ENCODE data around the gene NUDT4B.
"Not testable (repeated sequence)": the region's sequence is repeated elsewhere in the genome, so short reads cannot be mapped to it uniquely, and the experiment has no call there.

Gene NUDT4B

DNA sequence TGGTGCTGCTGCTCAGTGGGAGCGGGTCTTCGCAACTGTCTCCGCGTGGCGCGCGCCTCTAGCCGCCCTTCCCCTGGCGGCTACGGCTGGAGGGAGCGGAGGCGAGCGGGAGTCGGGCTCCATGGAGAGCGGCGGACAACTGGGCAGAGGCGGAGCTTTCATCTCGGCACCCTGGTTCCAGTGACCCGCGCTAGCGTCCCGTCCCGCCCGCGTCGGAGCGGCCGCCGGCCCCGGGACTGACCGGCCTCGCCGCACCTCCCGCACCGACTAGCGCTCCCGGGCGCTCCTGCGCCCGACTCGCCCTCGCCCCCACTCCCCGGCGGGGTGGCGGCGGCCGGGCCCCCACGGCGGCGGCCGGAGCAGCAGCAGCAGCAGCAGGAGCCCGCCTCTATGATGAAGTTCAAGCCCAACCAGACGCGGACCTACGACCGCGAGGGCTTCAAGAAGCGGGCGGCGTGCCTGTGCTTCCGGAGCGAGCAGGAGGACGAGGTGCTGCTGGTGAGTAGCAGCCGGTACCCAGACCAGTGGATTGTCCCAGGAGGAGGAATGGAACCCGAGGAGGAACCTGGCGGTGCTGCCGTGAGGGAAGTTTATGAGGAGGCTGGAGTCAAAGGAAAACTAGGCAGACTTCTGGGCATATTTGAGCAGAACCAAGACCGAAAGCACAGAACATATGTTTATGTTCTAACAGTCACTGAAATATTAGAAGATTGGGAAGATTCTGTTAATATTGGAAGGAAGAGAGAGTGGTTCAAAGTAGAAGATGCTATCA lies at the start of gene NUDT4B:
TSS of gene NUDT4B (plus strand) at position 212 of the 772 bp plus-strand sequence. CDS start at position 391, 179 bp downstream.
- DNase-seq (ENCODE audit: low read depth): not testable (repeated sequence)

DNA sequence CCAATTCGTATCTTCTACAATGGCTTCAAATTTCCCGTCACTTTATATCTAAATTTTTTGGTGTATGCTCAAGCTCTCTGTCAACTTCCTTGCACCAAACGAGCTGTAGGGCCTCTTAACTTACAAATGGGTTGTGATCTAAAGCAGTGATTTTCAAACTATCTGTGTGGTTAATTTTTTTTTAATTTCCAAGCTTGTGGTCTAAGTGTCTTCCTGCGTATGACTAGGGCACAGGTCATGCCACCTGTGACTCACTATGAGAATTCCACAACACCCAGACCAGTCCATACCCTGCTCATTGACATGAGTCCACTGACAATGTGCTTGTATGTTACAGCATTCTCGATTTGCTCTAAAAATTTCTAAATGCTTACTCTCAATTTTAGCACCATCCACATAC lies 49.2 kb upstream of the NUDT4B start:
- DNase-seq (ENCODE audit: low read depth): not testable (repeated sequence)

GRCh38 chr1:148702242-148702641 lies 46.3 kb upstream of the NUDT4B start:
- not testable (repeated sequence) for DNase-seq (ENCODE audit: low read depth)

DNA sequence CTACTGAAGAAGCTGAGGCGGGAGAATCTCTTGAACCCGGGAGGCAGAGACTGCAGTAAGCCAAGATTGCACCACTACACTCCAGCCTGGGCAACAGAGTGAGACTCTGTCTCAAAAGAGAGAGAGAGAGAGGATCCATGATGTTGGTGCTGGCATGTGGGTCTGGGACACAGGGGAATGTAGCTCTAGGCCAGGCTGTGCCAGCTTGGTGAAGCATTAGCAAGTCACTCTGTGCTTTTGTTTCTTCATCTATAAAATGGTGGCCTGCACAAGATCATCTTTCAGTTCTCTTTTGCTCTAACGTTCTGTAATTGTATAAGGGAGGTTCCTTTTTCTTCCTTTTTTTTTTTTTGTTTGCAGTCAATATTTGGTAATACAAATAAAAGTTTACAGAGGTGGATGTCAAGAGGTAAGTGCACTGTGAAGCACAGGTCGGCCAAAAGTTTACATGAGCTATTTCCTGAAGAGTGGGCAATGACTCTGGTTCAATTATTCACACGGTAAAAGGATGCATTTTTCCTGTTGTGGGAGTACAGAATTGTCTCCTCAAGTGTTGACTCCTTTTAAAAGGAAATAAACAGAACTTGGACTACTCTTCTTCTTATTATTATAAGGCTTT lies 44.5 kb upstream of the NUDT4B start:
- not testable (repeated sequence) for DNase-seq (ENCODE audit: low read depth)

DNA sequence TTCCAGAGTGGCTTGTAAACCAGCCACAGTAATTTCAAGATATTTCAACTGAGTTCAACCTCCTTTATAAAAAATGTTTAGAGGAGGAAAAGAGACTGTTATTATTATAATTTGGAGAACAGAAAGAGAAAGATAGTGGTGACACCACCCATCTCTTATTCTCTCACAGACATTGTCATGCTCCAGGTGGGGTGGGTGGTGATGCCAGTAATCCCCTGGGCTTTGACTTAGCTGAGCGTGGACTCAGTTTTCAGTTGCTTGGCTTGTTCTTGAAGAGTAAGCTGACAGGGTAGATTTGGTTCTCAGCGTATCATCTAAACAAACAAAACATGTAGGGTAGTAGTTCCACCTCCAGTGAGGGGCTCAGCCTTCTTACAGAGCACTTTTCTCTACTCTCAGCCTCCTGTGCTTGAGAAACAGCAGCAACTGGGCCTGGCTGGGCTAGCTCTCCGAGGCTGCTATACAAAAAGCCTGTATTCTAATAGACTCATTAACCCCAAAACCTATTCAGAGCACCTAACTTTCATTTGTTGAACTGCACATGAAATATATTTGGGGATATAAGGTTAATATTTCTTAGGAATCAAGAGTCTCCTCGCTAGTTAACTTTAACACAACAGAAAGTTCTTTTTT lies 43.1 kb upstream of the NUDT4B start:
- not testable (repeated sequence) for DNase-seq (ENCODE audit: low read depth)

DNA sequence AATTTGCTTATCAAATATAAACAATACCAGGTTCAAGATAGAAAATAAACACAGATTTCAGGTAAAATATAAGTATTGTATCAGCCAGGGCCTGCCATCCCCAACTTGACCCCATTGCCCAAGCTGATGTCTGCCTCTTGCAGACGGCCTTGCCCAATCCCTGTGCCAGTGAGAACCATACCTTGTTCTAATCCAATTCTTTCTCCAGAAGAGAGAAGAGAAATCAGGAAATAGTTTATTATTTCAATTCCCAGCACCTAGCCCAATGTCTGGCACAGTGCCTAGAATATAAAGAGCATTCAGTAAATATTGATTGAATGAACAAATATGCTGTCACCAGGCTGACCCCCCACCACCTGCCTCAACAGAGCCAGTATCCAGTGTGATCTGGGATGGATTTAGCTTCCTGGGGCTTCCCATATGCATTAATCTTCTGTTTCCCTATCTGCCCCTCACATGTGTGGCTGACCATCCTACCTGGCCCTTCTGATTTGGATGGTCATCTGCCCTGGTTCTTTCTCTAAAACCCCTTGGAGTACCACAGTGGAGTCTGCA lies 39.7 kb upstream of the NUDT4B start:
- DNase-seq (ENCODE audit: low read depth): not testable (repeated sequence)

- not testable (repeated sequence) for DNase-seq (ENCODE audit: low read depth)
Measured at GRCh38 chr1:148710772-148711523, 37.6 kb upstream of the NUDT4B start.

DNA sequence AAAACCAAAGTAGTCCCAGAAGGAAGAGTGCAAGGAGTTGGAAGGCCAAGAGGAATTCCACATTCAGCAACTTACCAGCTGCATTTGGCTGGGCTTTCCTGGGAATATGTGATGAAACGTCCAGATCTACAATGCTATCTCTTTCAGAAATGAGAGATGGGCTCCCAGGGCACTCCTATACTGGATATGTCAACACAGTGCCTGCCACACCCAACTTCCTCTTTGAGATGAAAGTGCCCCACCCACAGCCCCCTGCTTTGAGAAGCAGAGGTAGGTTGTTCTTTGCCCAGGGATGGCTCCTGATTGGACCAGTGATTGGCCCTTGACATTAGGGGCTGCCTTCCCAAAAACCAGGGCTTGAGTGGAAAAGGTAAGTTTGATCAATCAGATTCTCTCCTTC lies 36.2 kb upstream of the NUDT4B start:
- DNase-seq (ENCODE audit: low read depth): not testable (repeated sequence)

- not testable (repeated sequence) for DNase-seq (ENCODE audit: low read depth)
Measured at GRCh38 chr1:148715518-148715917, 33.1 kb upstream of the NUDT4B start.

- DNase-seq (ENCODE audit: low read depth): not testable (repeated sequence)
Measured at GRCh38 chr1:148716966-148717520, 31.5 kb upstream of the NUDT4B start.

- not testable (repeated sequence) for DNase-seq (ENCODE audit: low read depth)
Measured at GRCh38 chr1:148720918-148721317, 27.7 kb upstream of the NUDT4B start.

DNA sequence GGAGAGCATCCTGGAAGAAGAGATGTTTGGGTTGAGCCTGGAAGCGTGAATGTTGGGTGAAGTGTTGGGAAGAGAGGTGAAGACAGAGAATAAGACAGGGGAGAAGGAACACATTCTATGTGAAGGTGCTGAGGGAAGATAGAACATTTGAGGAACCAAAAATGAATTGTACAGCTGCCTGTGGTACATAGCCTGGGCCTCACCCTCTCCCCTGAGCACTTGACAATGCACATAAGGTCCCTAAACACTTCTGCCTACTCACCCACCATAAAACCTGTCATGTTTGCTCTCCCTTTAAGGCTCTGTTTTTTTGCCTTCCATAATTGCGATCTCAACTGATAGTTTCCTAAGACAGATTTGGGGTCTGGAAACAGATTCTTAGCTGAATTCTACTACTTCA lies 25.8 kb upstream of the NUDT4B start:
- DNase-seq (ENCODE audit: low read depth): not testable (repeated sequence)

DNA sequence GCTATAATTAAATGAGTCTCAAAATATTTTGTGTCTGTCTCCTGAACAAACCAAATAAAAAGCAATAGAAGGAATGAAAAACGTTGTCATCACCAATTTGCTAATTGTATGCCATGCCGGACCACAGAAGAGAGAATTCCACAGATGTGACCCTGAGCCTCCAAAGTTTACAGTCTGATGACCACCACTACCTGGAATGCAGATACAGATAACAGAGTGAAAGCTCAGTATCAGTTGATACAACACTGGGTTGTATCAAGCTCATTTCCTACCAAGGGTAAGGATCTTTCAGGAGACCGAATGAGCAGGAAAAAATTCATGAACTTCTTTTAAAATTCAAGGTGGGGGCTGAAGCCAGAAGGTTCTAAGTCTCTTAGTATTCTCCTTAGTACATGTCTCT lies 25.1 kb upstream of the NUDT4B start:
- not testable (repeated sequence) for DNase-seq (ENCODE audit: low read depth)

- not testable (repeated sequence) for DNase-seq (ENCODE audit: low read depth)
Measured at GRCh38 chr1:148724872-148725271, 23.7 kb upstream of the NUDT4B start.

GRCh38 chr1:148727862-148728261 lies 20.7 kb upstream of the NUDT4B start:
- DNase-seq (ENCODE audit: low read depth): not testable (repeated sequence)

DNA sequence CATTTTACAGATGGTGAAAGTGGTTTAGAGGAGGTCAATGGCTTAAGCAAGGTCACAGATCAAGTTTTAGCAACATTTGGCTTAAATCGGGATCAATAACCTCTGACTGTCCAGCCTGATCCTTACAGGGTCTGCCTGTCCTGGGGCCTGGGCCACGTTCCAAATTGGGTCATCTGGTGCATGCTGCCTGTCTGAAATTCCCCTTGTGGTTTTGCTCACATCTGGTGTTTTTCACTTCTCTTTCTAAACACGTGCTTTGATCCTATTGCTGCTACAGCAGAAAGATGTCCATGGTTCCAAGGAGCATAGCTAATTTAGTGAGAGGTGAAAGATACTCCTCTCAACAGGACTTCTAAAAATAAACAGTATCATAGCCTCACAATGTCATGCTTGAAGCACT lies 19.4 kb upstream of the NUDT4B start:
- DNase-seq (ENCODE audit: low read depth): not testable (repeated sequence)

- not testable (repeated sequence) for DNase-seq (ENCODE audit: low read depth)
Measured at GRCh38 chr1:148729541-148729940, 19.0 kb upstream of the NUDT4B start.

- not testable (repeated sequence) for DNase-seq (ENCODE audit: low read depth)
Measured at GRCh38 chr1:148732277-148732676, 16.3 kb upstream of the NUDT4B start.

DNA sequence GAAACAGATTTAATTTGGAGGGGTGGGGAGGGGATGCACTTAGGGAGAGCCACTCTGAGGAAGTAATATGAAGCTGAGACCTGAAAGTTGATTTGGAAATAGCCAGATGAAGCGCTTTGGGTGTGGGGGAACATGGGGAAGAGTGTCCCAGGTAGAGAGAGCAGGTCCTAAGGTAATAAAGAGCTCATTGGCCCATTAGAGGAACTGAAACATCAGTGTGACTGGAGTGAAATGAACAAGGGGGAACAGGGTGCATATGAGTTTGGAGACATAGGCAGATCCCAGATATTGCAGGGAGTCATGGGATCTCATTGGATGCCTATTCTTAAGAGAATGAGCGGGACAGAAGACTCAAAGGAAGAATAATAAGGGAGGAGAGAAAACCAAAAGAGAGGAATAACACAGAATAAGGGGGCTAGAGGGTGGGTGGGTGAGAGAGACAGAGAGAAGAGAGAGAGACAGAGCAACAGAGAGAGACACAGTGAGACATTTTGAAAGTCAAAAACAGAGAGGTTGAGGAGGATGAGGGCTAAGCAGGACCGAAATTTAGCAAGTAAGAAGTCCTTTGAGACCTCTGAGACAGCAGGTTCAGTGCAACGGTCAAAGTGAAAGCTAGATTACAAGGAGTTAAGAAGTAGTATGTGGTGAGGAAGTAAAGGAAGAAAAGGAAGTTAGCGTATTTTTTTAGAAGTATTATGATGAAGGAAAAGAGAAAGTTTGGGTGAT lies 14.8 kb upstream of the NUDT4B start:
- not testable (repeated sequence) for DNase-seq (ENCODE audit: low read depth)

GRCh38 chr1:148734311-148734662 lies 14.3 kb upstream of the NUDT4B start:
- DNase-seq (ENCODE audit: low read depth): not testable (repeated sequence)

GRCh38 chr1:148735538-148735937 lies 13.0 kb upstream of the NUDT4B start:
- not testable (repeated sequence) for DNase-seq (ENCODE audit: low read depth)
